HG02938 (cell line): ENCODE measurements around the gene MCM3AP.

Source experiments
- ATAC-seq: cut with Tn5 transposase; IDR thresholded peaks from one replicate; pipeline ENCODE4 v1.9.1; 2021; ENCODE audit warnings: mild to moderate bottlenecking, moderate library complexity; ENCODE audit not compliant: unreplicated experiment

Gene MCM3AP

GRCh38 chr21:46274797-46275390 is 10.5 kb downstream of the MCM3AP start:
- ATAC-seq = no peak

DNA sequence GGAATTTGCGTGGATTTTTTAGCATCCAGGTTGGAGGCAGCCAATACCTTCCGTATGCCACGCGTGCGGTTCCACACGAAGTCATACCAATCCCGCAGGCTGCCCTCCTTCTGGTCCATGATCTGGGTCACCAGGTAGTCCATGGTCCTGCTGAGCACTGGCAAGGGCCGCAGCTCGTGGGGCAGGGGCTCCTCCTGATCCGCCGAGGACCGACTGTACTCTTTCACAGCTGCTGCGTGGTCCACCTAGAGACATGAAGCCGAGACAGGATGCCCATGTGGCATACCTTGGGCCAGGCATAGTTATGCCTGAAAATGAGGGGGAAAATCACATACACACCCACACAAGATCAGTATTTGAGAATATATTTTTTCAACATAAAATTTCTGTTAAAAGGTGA is 12.1 kb downstream of the MCM3AP start:
- no peak for ATAC-seq

- ATAC-seq = no peak
Observed at GRCh38 chr21:46269466-46269865, 15.9 kb downstream of the MCM3AP start.

DNA sequence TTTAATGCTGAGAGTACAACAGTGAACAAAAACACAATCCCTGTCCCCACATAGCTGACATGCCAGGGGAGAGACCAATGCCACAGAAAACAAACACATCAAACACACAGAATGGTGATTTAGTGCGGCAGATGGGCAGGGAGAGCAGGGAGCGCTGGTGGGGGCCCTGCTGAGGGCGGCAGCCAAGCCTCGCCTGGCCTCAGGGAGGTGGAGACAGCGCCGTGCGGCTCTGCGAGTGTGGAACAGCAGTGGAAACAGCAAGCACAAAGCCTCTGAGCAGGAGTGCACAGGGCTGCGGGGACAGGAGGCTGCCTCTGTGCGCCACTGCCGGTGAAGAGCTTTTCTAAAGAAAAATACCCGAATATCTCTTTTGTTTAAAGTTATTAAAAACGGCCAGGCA is 17.0 kb downstream of the MCM3AP start:
- ATAC-seq = no peak

- no peak for ATAC-seq
Observed at GRCh38 chr21:46266946-46267345, 18.5 kb downstream of the MCM3AP start.

GRCh38 chr21:46265736-46266525 is 19.5 kb downstream of the MCM3AP start:
- no peak for ATAC-seq

- ATAC-seq = no peak
Observed at GRCh38 chr21:46264690-46265144, 20.7 kb downstream of the MCM3AP start.

DNA sequence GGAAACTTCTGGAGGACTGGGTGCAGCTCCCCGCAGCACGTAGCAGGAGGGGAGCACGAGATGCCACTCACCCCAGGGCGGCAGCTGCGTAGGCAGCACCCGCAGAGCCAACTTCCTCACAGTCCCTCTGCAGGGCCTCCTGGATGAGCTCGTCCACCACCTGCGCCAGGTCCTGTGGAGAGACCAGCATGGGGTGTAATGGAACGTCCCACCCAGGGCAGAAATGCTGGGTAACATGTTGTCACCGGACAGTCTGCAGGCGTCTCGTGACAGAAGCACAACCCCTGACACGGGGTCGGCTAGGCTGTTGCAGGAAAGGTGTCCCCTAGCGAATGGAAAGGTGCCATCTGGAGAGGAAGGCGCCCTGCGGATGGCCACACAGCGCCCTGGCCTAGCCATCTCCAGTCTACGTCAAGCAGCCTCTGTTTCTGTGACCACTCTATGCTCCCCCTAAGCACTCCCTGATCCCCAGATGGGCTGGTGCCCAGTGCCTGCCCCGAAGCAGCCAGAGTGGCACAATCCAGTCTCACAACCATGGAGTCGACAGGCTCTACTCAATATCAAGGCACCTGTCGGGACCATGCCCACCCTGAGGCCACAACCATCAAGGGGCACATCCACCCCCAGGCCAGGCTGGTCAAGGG is 21.2 kb downstream of the MCM3AP start:
- no peak for ATAC-seq

DNA sequence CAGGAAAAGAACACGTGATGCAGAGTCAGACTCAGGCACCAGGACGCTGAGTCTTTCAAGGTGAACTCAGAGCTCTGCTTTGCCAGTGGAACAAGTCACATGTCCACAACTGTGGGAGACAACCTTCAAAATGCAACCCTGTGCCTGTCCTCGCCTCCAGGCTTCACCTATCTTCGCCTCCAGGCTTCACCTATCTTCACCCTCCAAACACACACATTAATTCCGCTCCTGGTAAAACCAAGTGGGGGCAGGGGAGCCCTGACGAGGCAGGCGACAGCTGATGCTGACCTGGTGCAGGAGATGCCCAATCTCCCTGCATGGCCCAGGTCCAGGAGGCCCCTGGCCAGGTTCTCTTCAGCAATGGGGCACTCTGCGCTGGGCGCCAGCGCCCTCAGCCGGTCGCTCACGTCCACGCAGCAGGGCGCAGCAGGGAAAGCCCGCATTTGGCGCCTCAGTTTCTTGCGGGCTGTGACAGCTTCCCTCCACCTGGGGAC is 28.9 kb downstream of the MCM3AP start:
- no peak for ATAC-seq

- no peak for ATAC-seq
Observed at GRCh38 chr21:46255758-46256337, 29.6 kb downstream of the MCM3AP start.

DNA sequence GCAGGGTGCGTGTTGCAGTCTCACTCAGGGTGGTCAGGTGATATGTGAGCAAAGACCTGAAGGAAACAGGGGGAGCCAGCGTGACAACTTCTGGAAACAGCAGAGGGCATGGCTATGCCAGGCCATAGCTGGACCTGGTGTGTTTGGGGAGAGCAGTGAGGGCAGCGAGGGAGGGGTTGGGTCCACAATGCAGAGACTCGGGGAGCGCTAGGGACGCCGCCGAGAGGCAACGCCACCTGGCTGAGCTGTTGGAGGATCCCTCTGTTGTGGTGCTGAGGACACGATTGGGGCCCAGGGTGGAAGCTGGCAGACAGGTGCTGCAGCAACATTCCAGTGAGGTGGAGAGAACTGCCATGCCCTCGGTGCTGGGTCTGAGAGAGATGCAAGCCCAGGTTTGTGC is 30.2 kb downstream of the MCM3AP start:
- ATAC-seq = no peak

- ATAC-seq = no peak
Observed at GRCh38 chr21:46254208-46254975, 31.0 kb downstream of the MCM3AP start.

DNA sequence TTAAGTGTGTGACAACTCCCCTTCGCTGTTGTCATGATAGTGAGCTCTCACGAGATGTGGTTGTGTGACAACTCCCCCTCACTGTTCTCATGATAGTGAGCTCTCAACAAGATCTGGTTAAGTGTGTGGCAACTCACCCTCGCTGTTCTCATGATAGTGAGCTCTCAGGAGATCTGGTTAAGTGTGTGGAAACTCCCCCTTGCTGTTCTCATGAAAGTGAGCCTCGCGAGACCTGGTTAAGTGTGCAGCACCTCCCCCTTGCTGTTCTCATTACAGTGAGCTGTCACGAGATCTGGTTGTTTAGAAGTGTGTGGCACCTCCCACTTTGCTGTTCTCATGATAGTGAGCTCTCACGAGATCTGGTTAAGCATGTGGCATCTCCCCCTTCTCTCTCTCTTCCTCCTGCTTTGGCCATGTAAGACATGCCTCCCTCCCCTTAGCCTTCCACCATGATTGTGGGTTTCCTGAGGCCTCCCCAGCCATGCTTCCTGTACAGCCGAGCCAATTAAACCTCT is 31.7 kb downstream of the MCM3AP start:
- ATAC-seq = peak; percentile 71

DNA sequence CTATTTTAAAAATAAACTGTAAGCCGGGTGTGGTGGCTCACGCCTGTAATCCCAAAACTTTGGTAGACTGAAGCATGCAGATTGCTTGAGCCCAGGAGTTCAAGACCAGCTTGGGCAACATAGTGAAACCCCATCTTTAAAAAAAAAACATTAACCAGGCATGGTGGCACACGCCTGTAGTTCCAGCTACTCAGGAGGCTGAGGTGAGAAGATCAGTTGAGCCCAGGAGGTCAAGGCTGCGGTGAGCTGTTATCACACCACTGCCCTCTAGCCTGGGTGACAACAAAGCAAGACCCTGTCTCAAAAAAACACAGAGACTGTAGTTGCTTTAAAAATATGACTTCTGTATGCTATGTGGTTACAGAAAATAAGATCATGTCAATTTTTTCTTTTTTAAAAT is 32.6 kb downstream of the MCM3AP start:
- ATAC-seq = no peak

DNA sequence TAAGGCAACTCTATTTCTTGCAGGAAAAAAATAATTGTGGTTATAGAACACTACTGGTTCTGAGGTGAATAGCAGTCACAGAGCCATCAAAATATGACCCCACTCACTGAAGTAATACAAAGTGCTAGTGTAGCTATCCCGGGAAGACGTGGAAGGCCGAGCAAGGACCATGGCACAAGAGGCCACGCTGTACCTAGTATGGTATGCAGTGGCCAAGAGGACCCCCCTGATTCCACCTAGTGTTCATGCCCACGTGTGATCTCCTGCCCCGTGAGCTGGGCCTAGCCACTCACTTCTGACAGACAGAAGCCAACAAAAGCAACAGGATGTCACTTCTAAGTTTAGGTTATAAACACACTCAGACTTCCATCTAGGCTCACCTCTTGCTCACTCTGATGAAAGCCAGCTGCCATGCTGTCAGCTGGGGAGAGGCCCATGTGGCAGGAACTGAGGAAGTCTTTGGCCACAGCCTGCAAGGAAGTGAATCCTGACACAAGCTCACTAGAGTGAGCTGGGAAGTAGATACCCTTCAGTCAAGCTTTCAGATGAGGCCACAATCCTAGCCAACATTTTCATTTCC is 35.2 kb downstream of the MCM3AP start:
- ATAC-seq = no peak

- ATAC-seq = no peak
Observed at GRCh38 chr21:46248827-46249226, 36.6 kb downstream of the MCM3AP start.

- no peak for ATAC-seq
Observed at GRCh38 chr21:46248422-46248782, 37.0 kb downstream of the MCM3AP start.

GRCh38 chr21:46247699-46248421 is 37.6 kb downstream of the MCM3AP start:
- no peak for ATAC-seq

DNA sequence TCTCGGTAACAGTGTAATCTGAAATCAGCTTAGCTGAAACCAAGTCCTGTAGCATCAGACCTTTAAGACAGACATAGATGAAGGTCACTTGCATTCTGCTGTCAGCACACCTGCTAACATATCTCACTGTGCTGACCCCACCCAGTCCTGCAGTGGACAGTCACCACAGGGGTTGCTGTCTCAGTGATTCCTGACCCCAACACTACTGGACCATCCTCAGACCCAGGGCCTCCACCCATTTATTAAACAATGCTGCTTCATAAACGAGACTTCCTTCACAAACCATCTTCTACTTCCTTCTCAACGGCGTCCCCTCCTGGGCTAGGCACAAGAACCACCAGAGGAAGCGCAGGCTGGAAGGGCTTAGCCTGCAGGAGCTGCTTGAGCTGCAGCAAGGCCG is 39.1 kb downstream of the MCM3AP start:
- no peak for ATAC-seq
